ENCODE results near the gene ZNF879. TPM values are rescaled to one million over a fixed set of nuclear protein-coding genes. Genes with fewer than 3 reads are reported as not detected.

Gene ZNF879
- total RNA-seq, 4 donors from 2014 or later: 2.5 to 7.0 (median 3.7) TPM

GRCh38 chr5:179055436-179055835, 31.8 kb downstream of the ZNF879 start:
- TF ChIP-seq POLR2A (IDR thresholded peaks at IDR 0.05): no peak
- TF ChIP-seq, protein P1, sequence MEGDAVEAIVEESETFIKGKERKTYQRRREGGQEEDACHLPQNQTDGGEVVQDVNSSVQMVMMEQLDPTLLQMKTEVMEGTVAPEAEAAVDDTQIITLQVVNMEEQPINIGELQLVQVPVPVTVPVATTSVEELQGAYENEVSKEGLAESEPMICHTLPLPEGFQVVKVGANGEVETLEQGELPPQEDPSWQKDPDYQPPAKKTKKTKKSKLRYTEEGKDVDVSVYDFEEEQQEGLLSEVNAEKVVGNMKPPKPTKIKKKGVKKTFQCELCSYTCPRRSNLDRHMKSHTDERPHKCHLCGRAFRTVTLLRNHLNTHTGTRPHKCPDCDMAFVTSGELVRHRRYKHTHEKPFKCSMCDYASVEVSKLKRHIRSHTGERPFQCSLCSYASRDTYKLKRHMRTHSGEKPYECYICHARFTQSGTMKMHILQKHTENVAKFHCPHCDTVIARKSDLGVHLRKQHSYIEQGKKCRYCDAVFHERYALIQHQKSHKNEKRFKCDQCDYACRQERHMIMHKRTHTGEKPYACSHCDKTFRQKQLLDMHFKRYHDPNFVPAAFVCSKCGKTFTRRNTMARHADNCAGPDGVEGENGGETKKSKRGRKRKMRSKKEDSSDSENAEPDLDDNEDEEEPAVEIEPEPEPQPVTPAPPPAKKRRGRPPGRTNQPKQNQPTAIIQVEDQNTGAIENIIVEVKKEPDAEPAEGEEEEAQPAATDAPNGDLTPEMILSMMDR (IDR thresholded peaks at IDR 0.05 in 4 of 5, conservative IDR thresholded peaks at IDR 0.05 in 1 of 5): no peak
- ATAC-seq (no peak), DNase-seq (no peak)
- H3K36me3 ChIP-seq: no peaks in the 10 kb centered on the region
- H3K4me3 ChIP-seq: no peak overlapping the region
- in situ Hi-C loops (cut with MboI; ENCODE audit: low sequenced_read_pairs in 4 of 4) (loop anchor here in 2 of 4 donors (25.0 kb wide), 1 partner anchor 318 kb away; the partner anchor contains the start of gene ZNF354A (in 2 of the 2)), intact Hi-C loops (cut with DNase I; ENCODE audit: low total_unique reads) (no loop called here)
- H3K27me3 ChIP-seq: peaks cover 0 to 4% (median 0%) of the 10 kb centered on the region in 3 donors
- H3K4me1 ChIP-seq: no peaks in the 10 kb centered on the region
- no peak overlapping the region for H3K27ac ChIP-seq
- H3K9me3 ChIP-seq: peaks cover 0 to 6% (median 0%) of the 10 kb centered on the region in 3 donors

GRCh38 chr5:179055841-179056240, 32.2 kb downstream of the ZNF879 start:
- Histone ChIP-seq H3K4me3 (no peak overlapping the region), H3K27me3 (peaks cover 0 to 4% (median 0%) of the 10 kb centered on the region in 3 donors), H3K9me3 (peaks cover 0 to 6% (median 0%) of the 10 kb centered on the region in 3 donors), H3K36me3 (no peaks in the 10 kb centered on the region), H3K4me1 (peaks cover under 1% of the 10 kb centered on the region in 2 donors), H3K27ac (no peak overlapping the region)
- intact Hi-C loops (cut with DNase I; ENCODE audit: low total_unique reads) (no loop called here), in situ Hi-C loops (cut with MboI; ENCODE audit: low sequenced_read_pairs in 4 of 4) (loop anchor here in 2 of 4 donors (25.0 kb wide), 1 partner anchor 319 kb away; the partner anchor contains the start of gene ZNF354A (in 2 of the 2))
- ATAC-seq (no peak), DNase-seq (no peak)
- TF ChIP-seq POLR2A (IDR thresholded peaks at IDR 0.05): no peak
- TF ChIP-seq, protein P1 (IDR thresholded peaks at IDR 0.05 in 4 of 5, conservative IDR thresholded peaks at IDR 0.05 in 1 of 5): no peak

DNA sequence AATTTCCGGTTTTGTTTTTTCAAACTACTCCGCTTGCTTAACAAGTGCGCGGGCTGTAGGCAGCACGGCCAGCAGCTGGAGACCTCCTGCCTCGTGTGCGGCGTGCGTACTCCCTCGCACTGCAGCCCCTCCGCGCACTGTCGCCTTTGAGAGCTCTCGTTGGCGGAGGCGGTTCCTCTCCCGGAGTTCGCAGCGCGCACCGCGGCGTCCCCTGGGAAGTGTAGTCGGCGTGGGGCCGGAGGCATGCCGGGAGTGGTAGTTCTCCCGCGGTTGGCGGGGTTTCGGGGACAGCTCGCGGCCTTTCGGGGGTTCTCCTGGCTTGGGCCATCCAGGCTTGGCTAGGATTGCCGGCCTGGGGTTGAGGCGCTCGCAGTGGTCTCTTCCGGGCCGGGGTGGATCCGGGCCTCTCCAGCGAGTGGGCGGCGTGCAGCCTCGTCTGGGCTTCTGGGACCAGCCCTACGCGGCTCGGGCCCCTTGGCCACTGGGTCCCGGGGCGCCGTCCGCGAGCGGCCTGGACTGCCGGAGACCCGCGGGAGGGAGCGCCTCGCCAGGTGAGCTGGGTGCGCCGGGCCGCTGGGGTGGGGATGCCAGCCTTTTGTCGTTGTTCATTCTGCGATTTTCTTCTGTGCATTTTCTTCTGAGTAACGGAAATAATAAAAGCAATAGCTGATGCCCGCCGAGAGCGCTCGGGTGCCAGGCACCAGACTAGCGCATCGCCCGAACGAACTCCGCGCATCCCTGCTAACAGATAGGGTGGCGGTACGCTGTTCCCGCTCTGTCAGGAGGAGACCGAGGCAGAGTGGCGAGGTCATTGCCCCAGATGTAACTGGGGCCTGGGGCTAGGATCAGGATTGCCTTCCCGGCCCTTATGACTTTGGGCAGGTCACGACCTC, 36.8 kb downstream of the ZNF879 start, which contains the start of gene ZNF354C:
TSS of gene ZNF354C (plus strand) at position 258 of the 893 bp plus-strand sequence. CDS start 1,696 bp downstream, outside the sequence.
- in situ Hi-C loops (cut with MboI; ENCODE audit: low sequenced_read_pairs in 4 of 4) (loop anchor here (5.0 to 25.0 kb wide), 5 partner anchors 203 to 336 kb away; partner anchors contain the start of genes ZNF354B (in 4 of the 4) and ZNF354A (in 2 of the 4)), intact Hi-C loops (cut with DNase I; ENCODE audit: low total_unique reads) (loop anchor here (1.0 to 2.0 kb wide), 5 partner anchors 37 to 1232 kb away; partner anchors contain the start of genes MAPK9, ZNF354A, ZNF354B and ZNF879)
- H3K9me3 ChIP-seq: peaks cover 0 to 6% (median 0%) of the 10 kb centered on the region in 3 donors
- H3K4me3 ChIP-seq: peak within 1 kb of the TSS; percentile 71 to 91 (median 84)
- ATAC-seq: peak; percentile 90 to 95
- peak within 1 kb of the TSS; percentile 63 to 76 (median 74) for H3K27ac ChIP-seq
- H3K36me3 ChIP-seq: peaks cover 0 to 35% of the 10 kb centered on the region in 2 donors
- H3K4me1 ChIP-seq: peaks cover 5 to 7% of the 10 kb centered on the region in 2 donors
- H3K27me3 ChIP-seq: peaks cover 0 to 4% (median 0%) of the 10 kb centered on the region in 3 donors
- TF ChIP-seq, protein P1 (IDR thresholded peaks at IDR 0.05 in 4 of 5, conservative IDR thresholded peaks at IDR 0.05 in 1 of 5): peak in 1 of 5 experiments; percentile 15
- peak in 1 of 2 donors; percentile 48 for TF ChIP-seq POLR2A (IDR thresholded peaks at IDR 0.05)
- DNase-seq: peak; percentile 74 to 77

DNA sequence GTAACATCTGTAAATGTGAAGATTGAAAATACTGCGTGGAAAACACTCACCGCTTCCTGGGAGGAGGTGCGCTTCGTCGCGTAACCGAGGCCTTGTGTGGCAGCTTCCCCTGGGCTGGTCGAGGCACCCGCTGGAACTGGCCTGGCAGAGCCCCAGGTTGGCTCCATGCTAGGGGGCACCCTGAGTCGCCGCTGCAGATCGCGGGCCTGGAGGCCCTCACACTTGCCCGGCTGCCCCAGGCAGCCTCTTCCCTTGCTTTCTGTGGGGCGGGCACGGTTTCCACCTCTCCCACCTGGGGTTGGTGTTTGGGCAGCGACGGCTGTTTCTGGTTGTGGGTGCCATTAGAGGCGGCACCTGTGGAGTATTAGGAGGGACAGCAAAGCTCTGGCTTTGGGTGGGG, 37.4 kb downstream of the ZNF879 start:
- peak overlapping the region in 2 of 4 donors; percentile 63 to 75 for H3K27ac ChIP-seq

More for the DNA sequence above, 37.4 kb downstream of the ZNF879 start:
- in situ Hi-C loops (cut with MboI; ENCODE audit: low sequenced_read_pairs in 4 of 4): loop anchor here (5.0 to 25.0 kb wide), 5 partner anchors 204 to 336 kb away; partner anchors contain the start of genes ZNF354B (in 4 of the 4) and ZNF354A (in 2 of the 4)
- Histone ChIP-seq H3K4me1 (peaks cover 5 to 7% of the 10 kb centered on the region in 2 donors), H3K4me3 (peak overlapping the region; percentile 71 to 91 (median 84)), H3K27me3 (peaks cover 0 to 4% (median 0%) of the 10 kb centered on the region in 3 donors), H3K9me3 (peaks cover 0 to 9% (median 0%) of the 10 kb centered on the region in 3 donors), H3K36me3 (peaks cover 0 to 40% of the 10 kb centered on the region in 2 donors)
- DNase-seq (no peak), ATAC-seq (no peak)
- TF ChIP-seq POLR2A (IDR thresholded peaks at IDR 0.05): no peak
- TF ChIP-seq, protein P1 (IDR thresholded peaks at IDR 0.05 in 4 of 5, conservative IDR thresholded peaks at IDR 0.05 in 1 of 5): no peak
- intact Hi-C loops (cut with DNase I; ENCODE audit: low total_unique reads): loop anchor here (2.0 kb wide), 1 partner anchor 1232 kb away; the partner anchor contains the start of gene MAPK9

Measured in gastrocnemius medialis (tissue), 4 donors.